GM21529 (cell line): ENCODE results near the gene AGPAT4.
"Not testable (repeated sequence)": the region's sequence is repeated elsewhere in the genome, so short reads cannot be mapped to it uniquely, and the experiment has no call there.

Experiments used
- ATAC-seq: cut with Tn5 transposase; IDR thresholded peaks from one replicate; pipeline ENCODE4 v1.9.1; 2021; ENCODE audit not compliant: unreplicated experiment

Gene AGPAT4

DNA sequence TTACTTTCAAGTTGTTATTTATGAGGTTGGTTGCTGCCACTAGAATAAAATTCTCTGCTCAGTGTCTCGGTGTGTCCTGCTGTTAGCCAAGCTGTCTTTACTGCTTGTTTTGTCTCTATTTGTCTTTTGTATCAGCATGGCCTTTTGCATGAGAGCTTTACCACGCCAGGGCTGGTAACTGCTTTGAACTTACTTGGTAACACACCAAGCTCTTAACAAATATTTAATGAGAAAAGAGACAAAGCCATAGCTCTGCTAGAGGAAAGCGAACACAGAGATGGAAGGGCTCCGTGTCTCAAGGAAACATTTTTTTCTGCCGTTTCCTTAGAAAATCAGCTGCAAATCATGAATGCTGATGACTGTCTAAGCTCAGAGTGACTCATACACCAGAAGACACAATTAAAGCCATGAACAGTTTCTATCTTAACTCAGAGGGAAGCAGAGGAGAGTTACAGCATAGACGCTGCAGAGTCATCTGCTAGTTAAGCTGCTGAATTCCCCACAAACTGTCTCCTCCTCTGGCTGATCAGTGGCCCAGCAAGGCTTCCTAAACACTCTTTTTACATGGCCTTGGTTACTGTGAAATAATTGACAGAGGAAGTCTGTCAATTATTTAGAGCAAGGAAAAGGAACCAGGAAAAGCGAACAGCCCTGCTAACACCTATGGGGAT is 44.8 kb downstream of the AGPAT4 start:
- peak; percentile 58 for ATAC-seq

DNA sequence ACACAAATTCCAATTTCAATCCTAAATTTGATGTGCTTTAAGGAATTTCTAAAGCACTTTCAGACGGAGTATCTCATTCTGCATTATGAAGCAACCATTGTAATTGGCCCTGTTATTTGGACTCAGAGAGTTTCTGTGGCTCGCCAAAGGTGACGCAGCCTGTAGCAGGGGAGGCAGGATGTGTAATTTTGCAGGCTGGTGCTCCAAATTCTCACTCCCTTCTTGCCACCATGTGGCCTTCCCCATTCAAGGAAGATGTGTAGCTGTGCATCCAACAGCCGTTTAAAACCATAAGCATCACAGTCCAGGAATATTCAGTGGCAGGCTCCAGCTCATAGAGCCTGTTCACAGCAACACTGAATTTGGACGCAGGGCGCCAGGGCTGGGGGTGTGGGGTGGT is 45.8 kb downstream of the AGPAT4 start:
- ATAC-seq, result no peak

DNA sequence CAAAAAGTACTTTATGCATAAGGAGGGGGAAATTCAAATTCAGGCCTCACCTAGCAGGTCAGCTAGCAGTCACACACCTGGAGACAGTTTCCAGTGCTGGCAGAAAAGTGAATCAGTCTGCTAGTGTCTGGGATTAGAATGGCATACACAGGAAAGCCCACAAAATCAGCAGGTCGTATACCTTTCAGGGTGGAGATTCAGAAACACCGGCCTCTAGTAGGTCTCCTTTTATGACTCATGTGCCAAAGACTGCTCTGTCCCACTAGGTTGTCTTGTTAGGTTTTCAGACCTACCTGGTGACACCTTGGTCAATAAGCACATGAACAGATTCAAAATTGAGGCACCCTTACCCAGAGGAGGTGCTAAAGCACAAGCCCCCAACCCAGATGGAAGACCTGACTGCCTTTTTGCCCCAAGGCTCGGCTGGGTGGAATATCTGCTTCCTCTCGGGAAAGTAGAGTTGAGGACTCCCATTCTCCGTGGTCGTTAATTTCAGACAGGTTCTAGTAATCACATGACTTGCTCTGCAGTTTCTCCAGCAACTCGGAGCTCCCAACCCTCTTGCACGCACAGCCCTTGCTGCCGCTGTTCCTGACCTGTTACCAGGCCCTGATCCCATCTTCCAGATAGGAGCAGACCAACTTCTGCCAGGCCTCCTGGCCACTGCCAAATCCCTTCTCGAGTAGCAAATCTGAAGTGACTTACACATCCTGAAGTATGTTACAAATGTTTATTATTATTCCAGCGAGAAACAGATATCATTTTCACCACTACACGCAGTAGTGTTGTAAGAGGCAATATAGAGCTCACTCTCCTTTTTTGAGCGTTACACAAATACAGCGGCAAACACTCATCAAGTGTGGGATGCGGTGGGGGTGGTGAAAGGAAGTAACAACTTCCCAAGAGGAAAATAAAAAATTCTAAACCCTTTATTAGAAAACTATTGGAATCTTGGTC is 46.6 kb downstream of the AGPAT4 start:
- no peak for ATAC-seq

DNA sequence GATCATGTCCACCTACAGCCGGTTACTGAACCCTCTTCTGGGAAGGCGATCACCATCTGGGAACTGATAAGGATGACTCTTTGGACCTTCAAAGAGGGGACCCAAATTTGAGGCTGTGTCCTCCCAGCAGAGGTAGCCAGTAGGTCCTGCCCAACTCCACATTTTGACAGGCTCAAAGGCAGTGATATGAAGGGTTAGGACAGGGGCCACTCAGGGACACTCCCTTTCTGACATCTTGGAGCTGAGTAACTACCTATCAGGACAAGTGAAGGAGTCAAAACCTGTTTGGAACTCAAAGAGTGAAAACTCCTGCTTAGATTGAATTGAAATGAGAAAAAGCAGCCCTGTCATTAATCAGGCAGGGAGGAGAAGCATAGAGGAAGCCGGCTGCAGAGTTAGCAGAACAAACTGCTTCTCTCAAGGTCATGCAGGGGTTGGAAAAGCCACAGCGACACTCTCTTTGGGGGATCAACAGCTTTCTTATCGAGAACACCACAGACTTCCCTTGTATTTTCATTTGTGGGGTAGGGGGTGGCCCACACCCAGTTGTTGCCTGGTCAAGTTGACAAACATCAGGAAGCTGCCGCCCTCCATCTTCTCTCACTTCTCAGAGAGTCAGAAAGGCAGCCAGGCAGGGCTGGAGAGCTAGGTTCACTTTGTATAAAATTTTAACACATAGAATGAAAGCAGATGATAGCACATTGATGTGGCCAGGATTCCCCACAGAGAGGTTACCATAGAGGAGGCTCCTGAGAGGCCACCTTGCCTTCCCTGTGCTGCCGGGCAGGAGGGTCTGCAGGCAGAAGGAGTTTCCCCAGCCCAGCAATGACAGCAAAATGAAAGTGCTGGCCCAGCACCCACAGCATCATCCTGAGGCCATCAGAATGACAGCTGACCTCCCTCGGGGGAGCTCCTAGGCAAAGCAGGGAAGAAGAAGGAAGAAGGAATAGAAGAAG is 47.6 kb downstream of the AGPAT4 start:
- ATAC-seq, result peak; percentile 43

DNA sequence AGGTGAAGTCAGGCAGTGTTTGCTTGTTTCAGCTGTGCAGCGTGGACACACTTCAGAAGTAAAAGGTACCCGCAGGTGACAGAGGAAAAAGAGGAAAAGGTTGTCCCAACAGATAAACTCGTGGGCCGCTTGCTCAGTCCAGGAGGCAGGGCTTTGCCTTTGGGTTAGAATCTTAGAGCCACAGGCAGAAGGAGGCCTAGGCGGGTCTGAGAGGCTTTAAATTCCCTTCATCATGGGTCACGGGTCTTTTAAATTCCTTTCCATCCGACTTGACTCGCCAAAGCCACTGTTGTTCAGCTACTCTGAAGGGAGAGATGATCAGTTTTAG is 48.2 kb downstream of the AGPAT4 start:
- ATAC-seq, result no peak

DNA sequence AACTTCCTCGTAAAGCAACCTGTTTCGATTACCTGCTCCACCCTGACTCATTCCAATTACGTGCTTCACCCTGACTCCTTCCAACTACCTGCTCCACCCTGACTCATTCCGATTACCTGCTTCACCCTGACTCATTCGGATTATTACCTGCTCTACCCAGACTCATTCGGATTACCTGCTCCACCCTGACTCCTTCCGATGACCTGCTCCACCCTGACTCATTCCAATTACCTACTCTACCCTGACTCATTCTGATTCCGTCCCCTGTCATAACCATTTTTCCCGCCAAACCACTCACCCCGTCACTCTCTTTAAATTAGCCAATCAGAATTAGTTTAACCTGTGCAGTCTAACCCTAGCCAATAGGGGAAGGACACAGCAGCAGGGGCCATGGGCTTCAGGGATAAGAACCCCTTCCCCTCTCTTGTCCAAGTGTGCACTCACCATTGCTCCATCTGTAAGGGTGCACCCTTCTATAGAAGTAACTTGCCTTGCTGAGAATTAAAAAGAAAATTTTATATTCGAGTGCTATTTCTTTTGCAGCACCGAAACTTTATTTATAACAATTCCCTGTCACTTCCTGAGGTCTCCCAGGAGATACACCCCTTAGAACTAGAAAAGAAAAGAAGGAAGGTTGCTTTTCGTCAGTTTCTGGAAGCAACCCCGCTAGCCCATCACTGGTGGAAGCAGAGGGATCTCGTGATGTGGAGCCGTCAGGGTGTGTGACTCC is 48.7 kb downstream of the AGPAT4 start:
- not testable (repeated sequence) for ATAC-seq

DNA sequence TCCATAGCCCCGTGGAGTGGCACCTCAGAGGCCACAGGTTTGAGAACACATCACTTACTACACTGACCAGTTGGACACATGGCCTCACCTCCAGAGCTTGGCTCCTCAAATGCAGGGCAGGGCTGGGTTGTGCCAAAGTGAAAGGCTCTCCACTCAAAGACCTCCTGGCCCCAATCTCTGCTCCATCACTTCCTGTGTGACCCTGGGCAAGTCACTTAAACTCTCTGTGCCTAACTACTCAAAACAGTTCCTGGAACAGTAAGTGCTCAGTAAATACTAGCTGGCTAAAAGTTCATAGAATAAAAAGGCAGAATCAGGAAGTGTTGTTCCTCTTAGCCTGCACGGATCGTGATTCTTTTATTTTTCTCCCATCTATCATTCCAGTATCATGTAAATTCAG is 50.2 kb downstream of the AGPAT4 start:
- no peak for ATAC-seq

DNA sequence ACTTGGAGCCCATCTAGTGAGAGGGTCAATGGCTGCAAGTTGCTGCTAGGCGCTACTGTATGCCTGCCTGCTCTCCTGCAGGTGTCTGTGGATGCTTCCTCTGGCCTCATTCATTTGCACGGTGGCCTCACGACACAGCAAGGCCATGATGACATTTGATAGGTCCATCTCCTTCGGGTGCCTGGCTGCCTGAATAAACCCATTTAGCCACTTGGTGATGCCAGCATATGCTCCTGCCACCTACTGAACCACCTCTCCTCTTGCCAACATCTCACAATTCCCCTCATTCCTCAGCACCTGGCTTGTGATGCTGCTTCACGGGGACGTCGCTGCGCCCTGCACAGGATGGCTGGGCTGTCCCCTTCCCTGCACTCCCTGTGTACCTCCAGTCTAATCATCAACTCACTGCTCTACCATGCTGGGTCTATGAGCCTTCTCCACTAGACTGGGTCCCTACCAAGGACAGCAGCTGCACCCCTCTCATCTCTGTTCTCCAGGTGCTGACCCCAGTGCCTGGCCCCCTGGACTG is 51.1 kb downstream of the AGPAT4 start:
- no peak for ATAC-seq

DNA sequence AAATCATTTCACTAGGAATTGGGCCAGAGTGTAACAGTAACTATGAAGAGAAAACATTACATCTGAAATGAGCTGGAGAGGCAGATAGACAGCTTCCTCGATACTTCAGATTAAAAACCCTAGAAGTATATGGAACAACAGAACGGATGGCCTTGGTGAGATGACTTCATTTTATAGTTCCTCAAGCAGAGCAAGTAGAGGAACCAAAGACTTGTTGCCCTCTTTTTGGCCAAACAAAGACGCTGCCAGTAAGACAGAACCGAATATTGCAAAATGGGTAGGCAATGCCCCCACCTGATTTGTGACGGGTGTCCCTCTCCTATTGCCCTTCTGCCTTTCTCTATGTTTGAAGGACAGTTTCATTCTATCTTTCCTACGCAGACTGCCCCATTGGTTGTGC is 53.5 kb downstream of the AGPAT4 start:
- no peak for ATAC-seq

DNA sequence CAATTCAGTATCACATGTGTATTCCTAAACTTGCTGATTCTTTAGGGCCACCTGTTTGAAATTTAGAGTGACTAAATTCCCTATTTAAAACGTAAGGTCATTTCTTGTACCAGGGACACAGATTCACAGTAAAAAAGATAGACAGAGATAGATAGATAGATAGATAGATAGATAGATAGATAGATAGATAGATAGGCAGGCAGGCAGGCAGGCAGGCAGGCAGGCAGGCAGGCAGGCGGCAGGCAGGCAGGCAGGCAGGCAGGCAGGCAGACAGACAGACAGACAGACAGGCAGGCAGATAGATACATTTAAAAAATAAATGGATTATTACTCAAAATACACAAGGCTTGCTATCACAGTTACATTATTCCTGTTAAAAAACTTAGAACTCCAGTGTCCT is 54.2 kb downstream of the AGPAT4 start:
- ATAC-seq, result no peak

DNA sequence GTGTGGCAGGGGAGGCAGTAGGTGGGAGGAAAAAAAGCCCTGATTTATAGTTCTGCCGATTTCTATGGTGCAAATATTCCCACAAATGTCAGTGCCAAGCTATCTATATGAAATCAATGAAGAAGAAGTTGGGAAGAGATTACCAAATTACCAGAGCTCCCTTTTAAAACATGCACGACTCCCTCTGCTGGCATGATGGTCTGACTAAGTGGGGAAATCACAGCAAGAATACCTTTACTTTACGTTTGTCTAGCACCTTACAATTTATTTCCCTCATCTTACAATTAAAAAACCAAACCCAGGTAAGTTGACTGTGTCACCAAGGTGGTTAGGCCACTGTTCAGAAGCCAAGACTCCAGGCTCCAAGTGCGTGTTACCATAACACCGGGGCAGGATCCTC is 55.6 kb downstream of the AGPAT4 start:
- ATAC-seq, result no peak

DNA sequence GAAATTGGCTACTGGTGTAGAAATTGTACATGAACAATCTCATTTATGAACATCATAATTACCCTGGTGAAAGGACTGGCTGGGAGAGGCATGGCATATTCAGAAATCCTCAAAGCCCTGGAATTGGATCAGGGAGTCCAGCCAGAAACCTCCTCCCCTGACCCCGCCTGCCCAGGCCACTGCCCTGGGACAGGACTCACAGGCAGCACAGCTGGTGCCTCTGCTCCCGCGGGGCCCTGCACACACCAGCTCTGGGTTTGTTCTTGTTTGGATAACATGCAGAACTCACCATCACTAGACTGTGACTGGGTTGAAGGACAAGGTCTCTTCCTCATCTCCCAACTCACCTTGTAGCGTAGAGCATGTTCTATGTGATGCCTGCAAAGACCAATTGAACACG is 56.2 kb downstream of the AGPAT4 start:
- no peak for ATAC-seq

DNA sequence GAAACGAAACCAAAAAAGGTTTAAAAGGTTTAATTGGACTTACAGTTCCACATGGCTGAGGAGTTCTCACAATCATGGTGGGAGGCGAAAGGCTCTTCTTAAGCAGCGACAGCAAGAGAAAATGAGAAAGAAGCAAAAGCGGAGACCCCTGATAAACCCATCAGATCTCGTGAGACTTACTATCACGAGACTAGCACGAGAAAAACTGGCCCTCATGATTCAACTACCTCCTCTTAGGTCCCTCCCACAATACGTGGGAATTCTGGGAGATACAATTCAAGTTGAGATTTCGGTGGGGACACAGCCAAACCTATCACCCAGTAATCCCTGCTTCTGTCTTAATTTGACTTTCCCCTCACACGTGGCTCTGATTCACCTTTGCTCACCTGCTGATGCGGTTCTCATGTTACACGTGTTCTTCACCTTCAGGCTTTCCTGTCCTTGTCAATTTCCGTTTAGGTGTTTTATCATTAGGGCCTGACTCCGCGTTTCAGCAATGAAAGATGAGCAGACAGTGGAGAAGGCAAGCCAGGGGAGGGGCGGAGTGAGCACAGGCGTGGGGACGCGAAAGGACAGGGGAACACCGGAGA is 57.1 kb downstream of the AGPAT4 start:
- ATAC-seq, result no peak

DNA sequence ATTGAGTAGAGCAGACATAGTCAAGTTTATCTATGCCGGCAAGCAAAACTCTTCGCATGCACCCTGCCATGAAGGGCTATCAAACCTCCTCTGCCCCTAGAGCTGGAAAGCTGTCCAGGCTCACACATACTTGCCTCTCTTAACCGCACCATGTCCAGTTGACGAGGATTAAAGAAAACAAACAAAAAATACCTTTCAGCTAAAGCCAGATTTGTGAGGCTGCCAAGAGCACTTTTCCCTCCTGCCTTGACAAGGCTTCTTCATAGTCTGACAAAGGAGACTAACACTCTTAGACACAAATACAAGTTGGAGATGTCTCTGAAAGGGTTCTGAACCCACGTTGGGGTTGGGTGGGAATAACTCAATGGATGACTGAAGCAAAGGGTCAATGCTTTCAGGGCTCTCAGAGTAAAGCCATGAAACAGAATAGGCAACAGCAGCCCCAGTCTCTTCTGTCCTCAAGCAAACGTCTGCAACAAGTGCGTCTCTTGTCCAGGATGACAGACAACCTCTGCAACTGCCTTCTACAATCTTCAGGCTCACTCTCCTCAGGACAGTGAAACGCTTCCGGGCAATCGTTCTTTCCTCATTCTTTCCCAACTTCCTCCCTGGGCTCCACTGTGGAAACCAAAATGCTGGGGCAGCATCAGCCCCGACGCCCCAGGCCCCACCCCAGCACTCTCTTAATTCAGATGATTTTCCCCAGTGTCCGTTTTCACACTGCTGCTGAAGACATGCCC is 57.8 kb downstream of the AGPAT4 start:
- no peak for ATAC-seq

DNA sequence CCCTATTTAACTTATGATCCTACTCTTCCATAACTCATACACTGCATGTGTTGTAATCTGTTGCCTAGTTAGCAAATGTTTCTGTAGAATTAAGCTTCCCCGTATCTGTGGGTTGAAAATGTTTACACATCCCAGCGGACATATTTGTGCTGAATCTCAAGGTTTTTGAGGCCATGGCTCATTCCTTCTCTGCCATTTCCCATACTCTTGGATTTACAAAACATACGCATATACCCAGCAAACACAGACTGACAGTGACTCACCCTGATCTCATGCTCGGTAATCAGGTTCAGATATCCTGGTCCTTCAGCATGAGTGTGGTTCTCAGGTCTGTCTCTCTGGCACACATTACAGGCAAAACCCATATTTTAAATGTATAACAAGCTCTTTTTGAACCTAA is 58.7 kb downstream of the AGPAT4 start:
- ATAC-seq, result no peak

DNA sequence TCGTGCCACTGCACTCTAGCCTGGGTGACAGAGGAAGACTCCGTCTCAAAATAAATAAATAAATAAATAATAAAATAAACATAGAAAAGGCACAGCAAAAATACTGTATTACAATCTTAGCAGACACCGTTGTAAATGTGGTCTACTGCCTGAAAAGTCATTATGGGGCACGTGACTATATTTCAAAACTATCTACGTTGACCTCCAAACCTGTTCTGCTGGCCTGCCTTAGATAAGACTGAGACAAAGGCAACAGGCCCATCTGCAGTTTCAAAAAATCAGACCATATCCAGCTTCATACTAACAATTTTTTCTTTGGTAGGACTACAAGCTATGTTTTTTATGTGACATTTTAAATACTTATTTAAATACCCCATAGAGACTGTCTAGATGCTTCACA is 59.1 kb downstream of the AGPAT4 start:
- no peak for ATAC-seq

DNA sequence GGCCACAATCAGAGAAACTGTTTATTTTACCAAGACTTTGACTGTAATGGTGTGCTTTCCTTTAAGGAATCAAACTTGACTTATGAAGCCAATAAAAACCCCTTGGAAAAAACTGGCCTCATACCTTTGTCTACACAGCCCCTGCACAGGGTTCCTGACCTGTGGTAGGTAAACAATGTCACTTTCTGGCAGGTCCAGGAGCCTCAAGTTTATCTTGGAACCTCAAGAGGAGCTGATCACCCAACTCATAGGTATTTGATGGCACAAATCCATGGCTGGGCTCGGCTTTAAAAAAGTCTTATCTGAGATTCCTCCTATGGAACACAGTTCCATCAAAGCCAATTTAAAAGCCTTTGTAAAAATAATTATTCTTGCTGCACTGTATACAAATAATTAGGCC is 61.0 kb downstream of the AGPAT4 start:
- no peak for ATAC-seq

DNA sequence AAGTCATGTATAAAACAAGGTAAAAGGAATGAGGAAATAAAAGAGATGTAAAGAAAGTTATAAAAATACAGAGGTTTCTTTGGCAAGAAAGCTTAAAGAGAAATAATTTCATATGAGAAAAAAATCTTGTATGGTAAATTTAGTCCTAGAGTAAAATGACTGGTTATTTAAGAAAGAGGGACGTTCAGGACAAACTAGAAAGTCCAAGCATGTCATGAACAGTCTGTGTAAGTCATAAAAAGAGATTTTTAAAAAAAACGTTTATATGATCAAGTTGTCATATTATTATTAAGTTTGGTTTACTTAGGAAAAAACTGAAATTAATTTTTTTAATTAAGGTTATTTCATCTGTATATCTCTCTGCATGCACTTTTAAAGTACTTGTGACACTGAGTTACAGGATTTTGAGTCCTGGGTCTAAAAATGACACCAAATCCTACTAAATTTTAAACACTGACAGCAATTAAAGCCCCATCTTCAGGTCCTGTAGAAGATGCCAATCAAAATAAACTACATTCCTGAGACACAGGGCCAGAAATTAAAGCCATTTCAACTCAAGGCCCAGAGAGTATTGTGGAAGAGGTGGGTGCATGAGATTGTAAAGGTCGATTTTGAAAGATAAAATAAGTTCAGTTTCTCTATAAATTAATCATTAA is 62.4 kb downstream of the AGPAT4 start:
- ATAC-seq, result no peak

DNA sequence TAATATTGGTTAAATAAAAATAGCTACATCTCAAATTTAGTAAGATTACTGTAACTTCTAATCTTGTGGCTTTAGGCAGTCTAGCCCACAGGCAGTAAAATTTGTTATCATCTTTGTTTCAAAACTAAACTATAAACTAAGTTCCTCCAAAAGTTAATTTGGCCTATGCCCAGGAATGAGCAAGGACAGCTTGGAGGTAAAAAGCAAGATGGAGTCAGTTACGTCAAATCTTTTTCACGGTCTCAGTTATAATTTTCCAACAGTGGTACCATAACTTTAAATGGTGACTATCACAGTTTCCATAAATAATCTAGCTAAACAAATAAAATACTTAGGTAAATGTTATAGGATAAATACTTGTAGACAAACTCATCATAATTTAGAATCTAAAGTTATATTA is 63.0 kb downstream of the AGPAT4 start:
- no peak for ATAC-seq
